Smooth muscle cell (in vitro differentiated cells): ENCODE data around the gene SCARB1. TPM values are rescaled to one million over a fixed set of nuclear protein-coding genes. Genes with fewer than 3 reads are reported as not detected.

ENCODE experiments used
- DNase-seq: peaks from one replicate; lab custom pipeline; 2025; ENCODE audit not compliant: unreplicated experiment; lab: John Stamatoyannopoulos, UW
- H2AFZ ChIP-seq: fragments of 200-600 bp; sonication (generic); 2 replicates; pipeline ENCODE4 v1.6.0; 2016; ENCODE audit warnings: antibody characterized with exemption, low read depth, mild to moderate bottlenecking
- H3F3A ChIP-seq: fragments of 200-600 bp; sonication (generic); 2 replicates; pipeline ENCODE4 v1.6.0; 2017; ENCODE audit warnings: antibody characterized with exemption, low read depth
- H3K27ac ChIP-seq: fragments of 200-600 bp; sonication (generic); 2 replicates; pipeline ENCODE4 v1.5.1; 2016; ENCODE audit warnings: low read depth, mild to moderate bottlenecking
- H3K27me3 ChIP-seq: fragments of 200-600 bp; sonication (generic); 2 replicates; pipeline ENCODE4 v1.6.1; 2016; ENCODE audit warnings: low read depth, mild to moderate bottlenecking
- H3K36me3 ChIP-seq: fragments of 200-600 bp; sonication (generic); 2 replicates; pipeline ENCODE4 v1.5.1; 2016; ENCODE audit warnings: low read depth
- H3K4me1 ChIP-seq: fragments of 200-600 bp; sonication (generic); 2 replicates; pipeline ENCODE4 v1.5.1; 2016; ENCODE audit warnings: low read depth
- H3K4me2 ChIP-seq: fragments of 200-600 bp; sonication (generic); 2 replicates; pipeline ENCODE4 v1.6.0; 2016; ENCODE audit warnings: mild to moderate bottlenecking
- H3K4me3 ChIP-seq: fragments of 200-600 bp; sonication (generic); 2 replicates; pipeline ENCODE4 v1.5.1; 2016; ENCODE audit warnings: mild to moderate bottlenecking
- H3K79me2 ChIP-seq: fragments of 200-600 bp; sonication (generic); 2 replicates; pipeline ENCODE4 v1.6.0; 2016; ENCODE audit warnings: low read depth, mild to moderate bottlenecking
- H3K9ac ChIP-seq: fragments of 200-600 bp; sonication (generic); 2 replicates; pipeline ENCODE4 v1.6.0; 2016; ENCODE audit warnings: low read depth
- H3K9me3 ChIP-seq: fragments of 200-600 bp; sonication (generic); replicated peaks from 2 replicates; pipeline ENCODE4 v1.5.1; 2016; ENCODE audit warnings: low read depth
- H4K20me1 ChIP-seq: fragments of 200-600 bp; sonication (generic); 2 replicates; pipeline ENCODE4 v1.6.0; 2016; ENCODE audit warnings: low read depth
- CTCF ChIP-seq: fragments of 200-600 bp; sonication (generic); IDR thresholded peaks from 2 replicates; pipeline ENCODE4 v1.5.1; 2017; ENCODE audit warnings: borderline replicate concordance, mild to moderate bottlenecking, antibody characterized with exemption; ENCODE audit not compliant: insufficient read depth, poor library complexity, severe bottlenecking
- WGBS: methylation state at CpG from one replicate; pipeline ENCODE4 v1.1.7; 2016; ENCODE audit warnings: low lambda C conversion rate; 5-methylcytosine and 5-hydroxymethylcytosine counted together
- polyA plus RNA-seq: library from polyadenylated mRNA; unstranded; fragments of >200 nt; fragmentation: Nextera tagmentation; extraction: Ambion mirVana; gene quantifications from 2 replicates; pipeline ENCODE4 v1.2.1, GENCODE V29; 2016
- total RNA-seq: library from RNA; depleted of rRNA; stranded (reverse); fragments of >200 nt; gene quantifications from 2 replicates; pipeline ENCODE4 v1.2.3, GENCODE V29; 2014

Gene SCARB1
- total and polyA plus RNA-seq, 2 experiments from 2014 or later = 6.8 to 10.1 TPM

DNA sequence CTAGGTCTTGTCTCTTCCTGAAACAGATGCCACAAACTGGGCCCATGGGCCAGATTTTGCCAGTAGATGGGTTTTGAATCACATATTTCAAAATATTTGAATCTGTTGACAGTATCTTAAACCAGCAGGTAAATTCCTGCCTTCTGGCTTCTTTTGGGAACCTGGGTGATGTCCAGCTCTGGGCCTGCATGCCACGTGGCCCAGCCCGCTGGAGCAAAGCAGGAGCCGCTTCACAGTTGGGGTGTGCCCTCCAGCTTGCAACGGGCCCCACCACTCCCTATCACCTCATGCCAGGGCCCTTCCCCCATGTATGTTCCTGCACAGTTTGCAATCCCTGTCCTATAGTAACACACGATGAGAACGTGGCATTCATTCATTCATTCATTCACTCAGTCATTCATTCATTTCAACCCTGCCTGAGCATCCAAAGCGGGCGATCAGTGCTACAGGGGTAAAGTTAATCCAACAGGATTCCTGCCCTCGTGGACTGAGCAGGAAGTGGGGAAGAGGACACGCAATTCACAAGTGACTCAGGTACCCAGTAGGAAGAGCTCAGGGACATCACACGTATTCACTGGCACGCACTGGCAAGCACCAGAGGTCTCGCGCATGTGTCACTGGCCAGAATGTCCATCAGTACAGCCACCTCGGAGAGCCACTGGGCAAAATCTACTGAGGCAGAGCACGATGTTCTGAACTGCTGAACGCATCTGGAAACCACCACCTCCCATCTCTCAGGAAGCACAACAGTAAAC is 27.8 kb downstream of the SCARB1 start:
- WGBS = 93% methylated on average over 17 of the region's 17 CpGs

DNA sequence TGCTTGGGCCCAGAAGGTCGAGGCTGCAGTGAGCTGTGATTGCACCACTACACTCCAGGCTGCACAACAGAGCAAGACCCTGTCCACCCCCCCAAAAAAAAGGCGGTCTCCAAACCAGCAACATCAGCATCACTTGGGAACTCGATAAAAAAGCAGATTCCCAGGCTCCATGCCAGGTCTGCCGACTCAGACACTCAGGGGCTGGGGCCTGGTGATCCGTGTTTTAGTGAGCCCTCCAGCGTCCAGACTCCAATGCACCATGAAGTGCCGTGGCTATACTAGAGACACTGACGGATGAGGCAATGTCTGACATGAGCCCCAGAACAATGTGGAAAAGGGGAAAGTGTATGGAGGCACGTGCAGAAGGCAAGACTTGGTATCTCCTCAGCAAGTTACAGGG is 28.8 kb downstream of the SCARB1 start:
- Histone ChIP-seq H4K20me1 (no peaks in the 10 kb centered on the region), H3K27me3 (no peaks in the 10 kb centered on the region), H3K79me2 (no peaks in the 10 kb centered on the region), H3K9me3 (no peaks in the 10 kb centered on the region), H3K4me3 (no peak overlapping the region), H3K4me1 (peaks cover 10% of the 10 kb centered on the region), H2AFZ (no peak overlapping the region), H3K4me2 (no peak overlapping the region), H3K9ac (no peak overlapping the region), H3K36me3 (no peaks in the 10 kb centered on the region), H3K27ac (no peak overlapping the region), H3F3A (peaks cover 4% of the 10 kb centered on the region)
- WGBS = 91% methylated on average over 9 of the region's 9 CpGs
- TF ChIP-seq CTCF = no peak
- no peak for DNase-seq

More for the DNA sequence above, 27.8 kb downstream of the SCARB1 start:
- Histone ChIP-seq H3K27me3 (no peaks in the 10 kb centered on the region), H3K4me2 (no peak overlapping the region), H3K9me3 (no peaks in the 10 kb centered on the region), H3K9ac (no peak overlapping the region), H3K4me3 (no peak overlapping the region), H3F3A (peaks cover 4% of the 10 kb centered on the region), H3K4me1 (peaks cover 10% of the 10 kb centered on the region), H3K36me3 (no peaks in the 10 kb centered on the region), H2AFZ (no peak overlapping the region), H3K79me2 (no peaks in the 10 kb centered on the region), H4K20me1 (no peaks in the 10 kb centered on the region), H3K27ac (no peak overlapping the region)
- no peak for TF ChIP-seq CTCF
- no peak for DNase-seq

GRCh38 chr12:124833693-124834122 is 30.0 kb downstream of the SCARB1 start:
- DNase-seq = no peak
- Histone ChIP-seq H3K4me2 (no peak overlapping the region), H2AFZ (no peak overlapping the region), H3K4me3 (no peak overlapping the region), H3K27ac (no peak overlapping the region), H3K4me1 (peaks cover 10% of the 10 kb centered on the region), H3K27me3 (no peaks in the 10 kb centered on the region), H3F3A (peaks cover 4% of the 10 kb centered on the region), H3K9me3 (no peaks in the 10 kb centered on the region), H3K36me3 (no peaks in the 10 kb centered on the region), H3K9ac (no peak overlapping the region), H3K79me2 (no peaks in the 10 kb centered on the region), H4K20me1 (no peaks in the 10 kb centered on the region)
- no peak for TF ChIP-seq CTCF
- 62% methylated on average over 18 of the region's 18 CpGs for WGBS

GRCh38 chr12:124832856-124833255 is 30.8 kb downstream of the SCARB1 start:
- Histone ChIP-seq H4K20me1 (no peaks in the 10 kb centered on the region), H3K9me3 (no peaks in the 10 kb centered on the region), H3K9ac (no peak overlapping the region), H3K36me3 (no peaks in the 10 kb centered on the region), H3K4me3 (no peak overlapping the region), H3K4me1 (peaks cover 10% of the 10 kb centered on the region), H3K4me2 (no peak overlapping the region), H3F3A (no peaks in the 10 kb centered on the region), H3K27ac (no peak overlapping the region), H2AFZ (no peak overlapping the region), H3K27me3 (no peaks in the 10 kb centered on the region), H3K79me2 (no peaks in the 10 kb centered on the region)
- WGBS = 83% methylated on average over 4 of the region's 4 CpGs
- no peak for DNase-seq
- TF ChIP-seq CTCF = no peak
